ENCODE measurements around the gene ITLN2.
"Not testable (repeated sequence)": the region's sequence is repeated elsewhere in the genome, so short reads cannot be mapped to it uniquely, and the experiment has no call there.

Gene ITLN2

GRCh38 chr1:160949881-160950280 lies 4.7 kb downstream of the ITLN2 start:
- H3K4me2 ChIP-seq (ENCODE audit: low read length) = no peak overlapping the region
- H4K20me1 ChIP-seq (ENCODE audit: insufficient read depth, low read length) = no peaks in the 10 kb centered on the region
- H3K36me3 ChIP-seq (replicated peaks; ENCODE audit: low read depth, low read length) = no peaks in the 10 kb centered on the region
- H3K27ac ChIP-seq (ENCODE audit: low read length) = no peak overlapping the region
- no peaks in the 10 kb centered on the region for H3K79me2 ChIP-seq (ENCODE audit: low read length)
- no peak overlapping the region for H3K9ac ChIP-seq (ENCODE audit: low read length)
- TF ChIP-seq CTCF (IDR thresholded peaks at IDR 0.05; ENCODE audit: low read depth, low read length) (no peak), EZH2phosphoT487 (IDR thresholded peaks at IDR 0.05; ENCODE audit: low read depth) (no peak)
- no peaks in the 10 kb centered on the region for H3K9me3 ChIP-seq (ENCODE audit: insufficient read depth, low read length)
- no peak overlapping the region for H2AFZ ChIP-seq (ENCODE audit: low read depth, low read length)
- no peaks in the 10 kb centered on the region for H3K4me1 ChIP-seq (ENCODE audit: low read length)
- H3K4me3 ChIP-seq (ENCODE audit: low read length) = no peak overlapping the region
- 0 out of 2 replicates have a peak, but pooled peaks cover 4% of the 10 kb centered on the region for H3K27me3 ChIP-seq (ENCODE audit: low read depth, low read length)

GRCh38 chr1:160949216-160949880 lies 5.3 kb downstream of the ITLN2 start:
- H3K9ac ChIP-seq (ENCODE audit: low read length); H3K4me3 ChIP-seq (ENCODE audit: low read length); H3K27me3 ChIP-seq (ENCODE audit: low read depth, low read length); H4K20me1 ChIP-seq (ENCODE audit: insufficient read depth, low read length); H3K4me1 ChIP-seq (ENCODE audit: low read length); H3K9me3 ChIP-seq (ENCODE audit: insufficient read depth, low read length); H3K4me2 ChIP-seq (ENCODE audit: low read length); H3K36me3 ChIP-seq (replicated peaks; ENCODE audit: low read depth, low read length); H2AFZ ChIP-seq (ENCODE audit: low read depth, low read length); H3K79me2 ChIP-seq (ENCODE audit: low read length); H3K27ac ChIP-seq (ENCODE audit: low read length): not testable (repeated sequence)

DNA sequence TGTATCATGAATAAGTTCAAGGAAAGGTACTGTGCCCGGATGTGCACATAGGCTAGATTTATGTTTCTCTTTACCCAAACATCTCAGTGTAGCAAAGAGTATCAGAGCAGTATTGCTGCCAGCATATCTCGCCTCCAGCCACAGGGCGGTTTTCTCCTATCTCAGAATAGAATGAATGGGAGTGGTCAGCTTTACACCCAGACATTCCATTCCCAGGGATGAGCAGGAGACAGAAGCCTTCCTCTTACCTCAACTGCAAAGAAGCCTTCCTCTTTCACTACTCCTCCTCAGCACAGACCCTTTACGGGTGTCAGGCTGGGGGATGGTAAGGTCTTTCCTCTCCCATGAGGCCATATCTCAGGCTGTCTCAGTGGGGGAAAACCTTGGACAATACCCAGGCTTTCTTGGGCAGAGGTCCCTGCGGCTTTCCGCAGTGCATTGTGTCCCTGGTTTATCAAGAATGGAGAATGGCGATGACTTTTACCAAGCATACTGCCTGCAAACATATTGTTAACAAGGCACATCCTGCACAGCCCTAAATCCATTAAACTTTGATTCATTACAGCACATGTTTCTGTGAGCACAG lies 7.3 kb downstream of the ITLN2 start:
- not testable (repeated sequence) for H3K9ac ChIP-seq (ENCODE audit: low read length); H3K36me3 ChIP-seq (replicated peaks; ENCODE audit: low read depth, low read length); H4K20me1 ChIP-seq (ENCODE audit: insufficient read depth, low read length); H3K9me3 ChIP-seq (ENCODE audit: insufficient read depth, low read length); H3K27me3 ChIP-seq (ENCODE audit: low read depth, low read length); H3K79me2 ChIP-seq (ENCODE audit: low read length); H3K4me3 ChIP-seq (ENCODE audit: low read length); H2AFZ ChIP-seq (ENCODE audit: low read depth, low read length); H3K4me1 ChIP-seq (ENCODE audit: low read length); H3K4me2 ChIP-seq (ENCODE audit: low read length); H3K27ac ChIP-seq (ENCODE audit: low read length)

GRCh38 chr1:160945881-160946280 lies 8.7 kb downstream of the ITLN2 start:
- not testable (repeated sequence) for H3K79me2 ChIP-seq (ENCODE audit: low read length); H3K4me2 ChIP-seq (ENCODE audit: low read length); H2AFZ ChIP-seq (ENCODE audit: low read depth, low read length); H3K27ac ChIP-seq (ENCODE audit: low read length); H3K9ac ChIP-seq (ENCODE audit: low read length); H3K36me3 ChIP-seq (replicated peaks; ENCODE audit: low read depth, low read length); H3K27me3 ChIP-seq (ENCODE audit: low read depth, low read length); H4K20me1 ChIP-seq (ENCODE audit: insufficient read depth, low read length); H3K9me3 ChIP-seq (ENCODE audit: insufficient read depth, low read length); H3K4me1 ChIP-seq (ENCODE audit: low read length); H3K4me3 ChIP-seq (ENCODE audit: low read length)

GRCh38 chr1:160945079-160945478 lies 9.5 kb downstream of the ITLN2 start:
- Histone ChIP-seq H2AFZ (ENCODE audit: low read depth, low read length) (no peak overlapping the region), H3K9me3 (ENCODE audit: insufficient read depth, low read length) (no peaks in the 10 kb centered on the region), H3K4me1 (ENCODE audit: low read length) (no peaks in the 10 kb centered on the region), H3K9ac (ENCODE audit: low read length) (no peak overlapping the region), H4K20me1 (ENCODE audit: insufficient read depth, low read length) (no peaks in the 10 kb centered on the region), H3K4me3 (ENCODE audit: low read length) (no peak overlapping the region), H3K4me2 (ENCODE audit: low read length) (no peak overlapping the region), H3K79me2 (ENCODE audit: low read length) (no peaks in the 10 kb centered on the region), H3K27me3 (ENCODE audit: low read depth, low read length) (no peaks in the 10 kb centered on the region), H3K27ac (ENCODE audit: low read length) (no peak overlapping the region), H3K36me3 (replicated peaks; ENCODE audit: low read depth, low read length) (no peaks in the 10 kb centered on the region)
- no peak for TF ChIP-seq CTCF (IDR thresholded peaks at IDR 0.05; ENCODE audit: low read depth, low read length)
- TF ChIP-seq EZH2phosphoT487 (IDR thresholded peaks at IDR 0.05; ENCODE audit: low read depth) = no peak
